ENCODE measurements around the gene THYN1. TPM values are rescaled to one million over a fixed set of nuclear protein-coding genes. Genes with fewer than 3 reads are reported as not detected.

Gene THYN1
- total RNA-seq, 1 donor from 2014 or later, result 33.9 TPM

DNA sequence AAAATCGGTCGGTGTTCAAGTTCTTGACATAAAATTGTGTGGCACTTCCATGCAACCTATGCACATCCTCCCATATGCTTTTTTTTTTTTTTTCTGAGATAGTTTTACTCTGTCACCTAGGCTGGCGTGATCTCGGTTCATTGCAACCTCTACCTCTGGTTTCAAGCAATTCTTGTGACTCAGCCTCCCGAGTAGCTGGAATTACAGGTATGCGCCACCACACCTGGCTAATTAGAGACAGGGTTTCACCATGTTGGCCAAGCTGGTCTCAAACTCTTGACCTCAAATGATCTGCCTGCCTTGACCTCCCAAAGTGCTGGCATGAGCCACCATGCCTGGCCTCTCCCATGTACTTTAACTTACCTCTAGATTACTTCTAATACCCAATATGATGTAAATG is 38.0 kb upstream of the THYN1 start:
- no peaks in the 10 kb centered on the region for H3K36me3 Mint-ChIP-seq (ENCODE audit: unreplicated experiment)
- no peak overlapping the region for H3K4me3 Mint-ChIP-seq (ENCODE audit: unreplicated experiment)
- TF ChIP-seq, protein P1, sequence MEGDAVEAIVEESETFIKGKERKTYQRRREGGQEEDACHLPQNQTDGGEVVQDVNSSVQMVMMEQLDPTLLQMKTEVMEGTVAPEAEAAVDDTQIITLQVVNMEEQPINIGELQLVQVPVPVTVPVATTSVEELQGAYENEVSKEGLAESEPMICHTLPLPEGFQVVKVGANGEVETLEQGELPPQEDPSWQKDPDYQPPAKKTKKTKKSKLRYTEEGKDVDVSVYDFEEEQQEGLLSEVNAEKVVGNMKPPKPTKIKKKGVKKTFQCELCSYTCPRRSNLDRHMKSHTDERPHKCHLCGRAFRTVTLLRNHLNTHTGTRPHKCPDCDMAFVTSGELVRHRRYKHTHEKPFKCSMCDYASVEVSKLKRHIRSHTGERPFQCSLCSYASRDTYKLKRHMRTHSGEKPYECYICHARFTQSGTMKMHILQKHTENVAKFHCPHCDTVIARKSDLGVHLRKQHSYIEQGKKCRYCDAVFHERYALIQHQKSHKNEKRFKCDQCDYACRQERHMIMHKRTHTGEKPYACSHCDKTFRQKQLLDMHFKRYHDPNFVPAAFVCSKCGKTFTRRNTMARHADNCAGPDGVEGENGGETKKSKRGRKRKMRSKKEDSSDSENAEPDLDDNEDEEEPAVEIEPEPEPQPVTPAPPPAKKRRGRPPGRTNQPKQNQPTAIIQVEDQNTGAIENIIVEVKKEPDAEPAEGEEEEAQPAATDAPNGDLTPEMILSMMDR (IDR thresholded peaks at IDR 0.05), result no peak
- no peaks in the 10 kb centered on the region for H3K9me3 Mint-ChIP-seq (ENCODE audit: unreplicated experiment)
- H3K27me3 Mint-ChIP-seq (ENCODE audit: unreplicated experiment), result peaks cover 16% of the 10 kb centered on the region
- no peak for DNase-seq (ENCODE audit: extremely low spot score, unreplicated experiment)
- H3K27ac Mint-ChIP-seq (ENCODE audit: unreplicated experiment), result no peak overlapping the region
- no peaks in the 10 kb centered on the region for H3K4me1 Mint-ChIP-seq (ENCODE audit: unreplicated experiment)

DNA sequence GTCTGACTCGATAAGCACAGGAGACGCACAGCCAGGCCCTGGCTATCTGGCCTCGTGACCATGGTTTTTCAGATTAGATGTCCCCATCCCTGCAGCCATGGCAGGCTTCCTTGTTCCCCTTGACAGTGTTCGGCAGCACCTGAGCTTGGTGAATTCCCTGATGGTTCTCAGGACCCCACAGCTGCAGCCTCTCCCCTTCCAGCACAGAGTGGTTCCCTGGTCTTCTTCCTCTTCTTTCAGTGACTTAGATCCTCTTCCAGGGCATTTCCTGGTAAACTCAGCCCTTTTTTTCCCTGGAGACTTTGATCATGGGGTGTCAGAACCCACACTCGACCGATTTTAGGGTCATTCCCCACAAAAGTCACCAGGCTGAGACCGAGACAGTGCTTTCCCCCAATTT is 37.5 kb upstream of the THYN1 start:
- no peak overlapping the region for H3K27ac Mint-ChIP-seq (ENCODE audit: unreplicated experiment)
- peaks cover 15% of the 10 kb centered on the region for H3K27me3 Mint-ChIP-seq (ENCODE audit: unreplicated experiment)
- TF ChIP-seq, protein P1 (IDR thresholded peaks at IDR 0.05), result no peak
- no peak for DNase-seq (ENCODE audit: extremely low spot score, unreplicated experiment)
- no peaks in the 10 kb centered on the region for H3K9me3 Mint-ChIP-seq (ENCODE audit: unreplicated experiment)
- H3K4me3 Mint-ChIP-seq (ENCODE audit: unreplicated experiment), result no peak overlapping the region
- H3K36me3 Mint-ChIP-seq (ENCODE audit: unreplicated experiment), result no peaks in the 10 kb centered on the region
- H3K4me1 Mint-ChIP-seq (ENCODE audit: unreplicated experiment), result no peaks in the 10 kb centered on the region

DNA sequence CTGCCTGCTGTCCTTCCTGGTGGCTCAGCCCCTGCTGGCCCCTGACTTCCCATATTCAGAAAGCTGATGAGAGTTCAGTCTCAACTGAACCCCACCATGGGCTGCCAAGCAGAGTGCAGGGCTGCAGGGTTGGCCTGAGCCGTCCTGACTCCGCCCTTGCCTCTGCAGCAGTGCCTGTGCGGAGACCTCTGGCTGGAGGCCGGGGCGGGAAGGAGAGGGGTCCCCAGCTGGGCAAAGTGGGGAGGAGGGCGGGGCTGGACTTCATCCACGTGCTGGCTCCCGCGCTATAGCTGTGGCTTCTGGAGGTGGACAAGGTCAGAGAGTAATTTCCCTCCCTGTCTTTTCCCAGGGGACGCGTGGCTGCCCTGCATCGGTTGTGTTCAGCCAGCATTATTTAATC is 36.6 kb upstream of the THYN1 start:
- no peaks in the 10 kb centered on the region for H3K9me3 Mint-ChIP-seq (ENCODE audit: unreplicated experiment)
- TF ChIP-seq, protein P1 (IDR thresholded peaks at IDR 0.05), result no peak
- peaks cover 13% of the 10 kb centered on the region for H3K27me3 Mint-ChIP-seq (ENCODE audit: unreplicated experiment)
- no peaks in the 10 kb centered on the region for H3K4me1 Mint-ChIP-seq (ENCODE audit: unreplicated experiment)
- H3K27ac Mint-ChIP-seq (ENCODE audit: unreplicated experiment), result no peak overlapping the region
- no peak for DNase-seq (ENCODE audit: extremely low spot score, unreplicated experiment)
- H3K4me3 Mint-ChIP-seq (ENCODE audit: unreplicated experiment), result no peak overlapping the region
- H3K36me3 Mint-ChIP-seq (ENCODE audit: unreplicated experiment), result no peaks in the 10 kb centered on the region

DNA sequence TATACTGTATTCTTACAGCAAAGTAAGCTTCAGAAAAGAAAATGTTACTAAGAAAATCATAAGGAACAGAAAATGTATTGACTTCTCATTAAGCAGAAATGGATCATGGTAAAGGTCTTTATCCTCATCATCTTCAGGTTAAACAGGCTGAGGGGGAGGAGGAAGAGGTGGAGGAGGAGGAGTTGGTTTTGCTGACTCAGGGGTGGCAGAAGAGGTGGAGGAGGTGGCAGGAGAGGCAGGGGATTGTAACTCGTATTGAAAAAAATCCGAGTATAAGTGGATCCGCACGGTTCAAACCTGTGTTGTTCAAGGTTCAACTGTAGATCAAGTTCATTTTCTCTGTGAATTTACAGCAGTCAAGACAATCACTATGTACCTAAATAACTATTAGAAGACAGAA is 36.0 kb upstream of the THYN1 start:
- no peaks in the 10 kb centered on the region for H3K36me3 Mint-ChIP-seq (ENCODE audit: unreplicated experiment)
- no peak overlapping the region for H3K27ac Mint-ChIP-seq (ENCODE audit: unreplicated experiment)
- DNase-seq (ENCODE audit: extremely low spot score, unreplicated experiment), result no peak
- H3K4me3 Mint-ChIP-seq (ENCODE audit: unreplicated experiment), result no peak overlapping the region
- TF ChIP-seq, protein P1 (IDR thresholded peaks at IDR 0.05), result no peak
- no peaks in the 10 kb centered on the region for H3K9me3 Mint-ChIP-seq (ENCODE audit: unreplicated experiment)
- no peaks in the 10 kb centered on the region for H3K4me1 Mint-ChIP-seq (ENCODE audit: unreplicated experiment)
- peaks cover 12% of the 10 kb centered on the region for H3K27me3 Mint-ChIP-seq (ENCODE audit: unreplicated experiment)

DNA sequence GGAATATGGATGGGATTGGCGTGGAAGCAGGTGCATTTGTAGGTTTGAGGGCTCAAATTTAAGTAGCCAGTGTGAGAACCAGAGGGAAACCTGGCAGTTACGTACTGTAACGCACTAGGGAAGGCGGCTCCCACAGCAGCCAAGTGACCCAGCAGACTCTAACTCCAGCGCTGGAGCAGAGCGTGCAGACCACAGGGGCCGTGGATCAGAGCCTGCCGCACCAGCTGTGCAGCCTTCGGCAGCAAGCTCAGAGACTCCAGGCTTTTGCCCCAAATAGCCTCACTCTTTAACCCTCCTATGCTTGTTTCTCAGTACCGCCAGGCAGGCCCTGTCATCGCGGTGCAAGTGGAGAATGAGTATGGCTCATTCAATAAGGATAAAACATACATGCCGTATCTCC is 35.3 kb upstream of the THYN1 start:
- Mint-ChIP-seq H3K4me3 (ENCODE audit: unreplicated experiment) (no peak overlapping the region), H3K27me3 (ENCODE audit: unreplicated experiment) (peaks cover 19% of the 10 kb centered on the region), H3K4me1 (ENCODE audit: unreplicated experiment) (no peaks in the 10 kb centered on the region), H3K27ac (ENCODE audit: unreplicated experiment) (no peak overlapping the region), H3K9me3 (ENCODE audit: unreplicated experiment) (no peaks in the 10 kb centered on the region), H3K36me3 (ENCODE audit: unreplicated experiment) (no peaks in the 10 kb centered on the region)
- no peak for DNase-seq (ENCODE audit: extremely low spot score, unreplicated experiment)
- TF ChIP-seq, protein P1 (IDR thresholded peaks at IDR 0.05), result no peak

All from osteocyte (in vitro differentiated cells).